H1 (cell line): ENCODE measurements around the gene EYA2. TPM values are rescaled to one million over a fixed set of nuclear protein-coding genes. Genes with fewer than 3 reads are reported as not detected.

Experiments
- CTBP2 ChIP-seq: IDR thresholded peaks from 2 replicates; pipeline ENCODE4 v1.7.0; 2011; ENCODE audit warnings: borderline replicate concordance, mild to moderate bottlenecking, moderate library complexity, mixed read lengths, low read length; ENCODE audit not compliant: insufficient read depth, insufficient read length
- KDM1A ChIP-seq: fragments of 200-600, 300-600 bp; sonication (generic); IDR thresholded peaks from 2 replicates; pipeline ENCODE4 v1.7.1; 2016; ENCODE audit warnings: mild to moderate bottlenecking, low read length, borderline replicate concordance
- NANOG ChIP-seq: IDR thresholded peaks from 2 replicates; pipeline ENCODE4 v1.6.1; 2011; ENCODE audit warnings: low read length, low read depth, mild to moderate bottlenecking, inconsistent platforms; ENCODE audit not compliant: insufficient read depth, poor library complexity, severe bottlenecking
- POU5F1 ChIP-seq: IDR thresholded peaks from 2 replicates; pipeline ENCODE4 v1.6.1; 2011; ENCODE audit warnings: low read depth, mild to moderate bottlenecking, low read length, moderate library complexity
- TAF7 ChIP-seq: optimal IDR thresholded peaks from 2 replicates; pipeline ENCODE3; 2011; ENCODE audit warnings: low read depth, mild to moderate bottlenecking, inconsistent platforms, low read length, moderate library complexity, borderline replicate concordance
- polyA plus RNA-seq, 7 experiments: library from polyadenylated mRNA; depleted of rRNA in 3 of 7; stranded (reverse) in 5 of 7; unstranded in 2 of 7; fragments of >200 nt in 5 of 7; fragments of 200-250 nt in 2 of 7; gene quantifications; 1 replicate in 5 of 7; 2 replicates in 1 of 7; 4 replicates in 1 of 7; pipeline versions ENCODE4 v1.2.1 to v1.2.3, GENCODE V29; 2011 to 2013; ENCODE audit warnings: missing spikeins in 2 of 7, mixed read lengths in 2 of 7
- total RNA-seq: library from RNA; stranded (reverse); fragmentation: NEBNext Ultra II Directional; extraction: Animal tissue kit (Norgen Biotek cat#: 25700); gene quantifications from 2 replicates; pipeline ENCODE4 v1.2.1, GENCODE V29; 2021

EYA2 gene
- total and polyA plus RNA-seq, 2 of the 8 experiments (the other 6 are each of a cell fraction or from before 2014, with no cell fraction given), result 1.6 to 1.7 TPM

DNA sequence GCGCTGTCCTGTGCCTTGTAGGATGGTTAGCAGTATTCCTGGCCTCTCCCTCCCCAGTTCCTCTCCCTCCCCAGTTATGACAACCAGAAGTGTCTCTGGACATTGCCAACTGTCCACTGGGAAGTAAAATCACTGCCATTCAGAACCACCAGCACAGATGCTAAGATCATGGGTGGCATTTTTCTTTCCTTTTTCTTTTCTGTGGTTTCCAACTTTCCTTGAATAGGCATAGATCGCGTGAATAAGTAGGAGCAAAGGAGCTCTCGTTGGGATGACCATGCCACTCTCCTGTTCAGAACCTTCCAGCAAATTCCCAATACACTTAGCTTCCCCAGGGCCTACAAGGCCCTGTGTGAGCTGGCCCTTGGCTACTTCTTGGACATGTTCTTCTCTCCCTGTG is 59.0 kb downstream of the EYA2 start (continued):
- no peak for TF ChIP-seq CTBP2
- TF ChIP-seq POU5F1, result no peak
- TF ChIP-seq TAF7, result no peak
- no peak for TF ChIP-seq NANOG
- no peak for TF ChIP-seq KDM1A
